Upper lobe of left lung (tissue), 4 donors: ENCODE measurements around the gene NT5C3A.

ENCODE experiments used
- EP300 ChIP-seq, 4 donors: sonication (generic); formaldehyde crosslinking; IDR thresholded peaks; one replicate each; pipeline ENCODE4 v1.5.1; 2017; ENCODE audit warnings: antibody characterized with exemption in 4 of 4, control low read depth in 2 of 4
- TF ChIP-seq, protein P1 (sequence below), 6 experiments: fragments of 450-650 bp in 4 of 6; fragments of 200-600 bp in 2 of 6; sonication (generic) in 2 of 6; IDR thresholded peaks; one replicate each; pipeline ENCODE4 v1.5.1; 2016 to 2019; ENCODE audit warnings: antibody characterized with exemption in 6 of 6

DNA sequence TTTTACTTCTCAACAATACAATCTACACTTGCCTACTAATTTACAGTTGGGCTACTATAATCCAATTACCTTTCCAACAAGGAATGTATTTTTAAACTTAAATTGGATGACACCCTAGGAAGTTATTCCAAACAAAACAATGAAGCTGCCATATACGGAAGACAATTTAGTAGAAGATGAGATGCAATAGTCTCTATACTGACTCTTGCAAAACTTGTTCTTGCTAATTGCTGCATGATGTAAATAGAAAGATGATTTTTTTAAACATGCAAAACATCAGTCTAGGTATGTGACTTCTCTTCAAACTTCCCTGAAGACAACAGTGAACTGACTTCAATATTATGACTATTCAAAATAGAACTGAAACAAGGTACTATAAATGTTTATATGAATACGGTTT, 17.6 kb downstream of the NT5C3A start:
- TF ChIP-seq, protein P1, sequence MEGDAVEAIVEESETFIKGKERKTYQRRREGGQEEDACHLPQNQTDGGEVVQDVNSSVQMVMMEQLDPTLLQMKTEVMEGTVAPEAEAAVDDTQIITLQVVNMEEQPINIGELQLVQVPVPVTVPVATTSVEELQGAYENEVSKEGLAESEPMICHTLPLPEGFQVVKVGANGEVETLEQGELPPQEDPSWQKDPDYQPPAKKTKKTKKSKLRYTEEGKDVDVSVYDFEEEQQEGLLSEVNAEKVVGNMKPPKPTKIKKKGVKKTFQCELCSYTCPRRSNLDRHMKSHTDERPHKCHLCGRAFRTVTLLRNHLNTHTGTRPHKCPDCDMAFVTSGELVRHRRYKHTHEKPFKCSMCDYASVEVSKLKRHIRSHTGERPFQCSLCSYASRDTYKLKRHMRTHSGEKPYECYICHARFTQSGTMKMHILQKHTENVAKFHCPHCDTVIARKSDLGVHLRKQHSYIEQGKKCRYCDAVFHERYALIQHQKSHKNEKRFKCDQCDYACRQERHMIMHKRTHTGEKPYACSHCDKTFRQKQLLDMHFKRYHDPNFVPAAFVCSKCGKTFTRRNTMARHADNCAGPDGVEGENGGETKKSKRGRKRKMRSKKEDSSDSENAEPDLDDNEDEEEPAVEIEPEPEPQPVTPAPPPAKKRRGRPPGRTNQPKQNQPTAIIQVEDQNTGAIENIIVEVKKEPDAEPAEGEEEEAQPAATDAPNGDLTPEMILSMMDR (IDR thresholded peaks at IDR 0.05), result no peak
- TF ChIP-seq EP300 (IDR thresholded peaks at IDR 0.05), result no peak
